Body of pancreas (tissue), 4 donors: ENCODE results near the gene CTSZ. TPM values are rescaled to one million over a fixed set of nuclear protein-coding genes. Genes with fewer than 3 reads are reported as not detected.
"Not testable (repeated sequence)": the region's sequence is repeated elsewhere in the genome, so short reads cannot be mapped to it uniquely, and the experiment has no call there.

Experiments used
- ATAC-seq: fragments of 150-250 bp; one replicate; pipeline ENCODE4 v1.9.1; 2016
- DNase-seq, 4 donors: peaks; one replicate each; pipeline ENCODE4 v3.0.0-alpha.2; 2019
- H3K27ac ChIP-seq, 4 donors: fragments of 200-600 bp; sonication (generic); 1 replicate in 3 of 4; 2 replicates in 1 of 4; pipeline versions ENCODE4 v1.5.1 to v1.6.1; 2016 to 2019; ENCODE audit warnings: mild to moderate bottlenecking in 1 of 4, mixed read lengths in 1 of 4, moderate library complexity in 1 of 4
- H3K27me3 ChIP-seq, 2 donors: fragments of 200-600 bp; sonication (generic); one replicate each; pipeline ENCODE4 v1.6.0; 2016; ENCODE audit warnings: mild to moderate bottlenecking in 1 of 2
- H3K36me3 ChIP-seq, 2 donors: fragments of 200-600 bp; sonication (generic); replicated peaks in 1 of 2; 2 replicates each; pipeline ENCODE4 v1.5.1; 2016; ENCODE audit warnings: low read depth in 2 of 2; ENCODE audit not compliant: insufficient read depth in 1 of 2
- H3K4me1 ChIP-seq: fragments of 200-600 bp; sonication (generic); one replicate; pipeline ENCODE4 v1.6.0; 2016
- H3K4me3 ChIP-seq, 2 donors: fragments of 200-600 bp; sonication (generic); 1 replicate in 1 of 2; 2 replicates in 1 of 2; pipeline ENCODE4 v1.5.1; 2016 to 2019
- H3K9me3 ChIP-seq, 3 donors: fragments of 200-600 bp; sonication (generic); 1 replicate in 2 of 3; 2 replicates in 1 of 3; pipeline ENCODE4 v1.5.1; 2016
- CTCF ChIP-seq, 7 experiments: fragments of 450-650 bp in 4 of 7; fragments of 200-600 bp in 3 of 7; sonication (generic) in 3 of 7; IDR thresholded peaks; one replicate each; pipeline ENCODE4 v1.5.1; 2016 to 2019; ENCODE audit warnings: antibody characterized with exemption in 7 of 7
- POLR2A ChIP-seq, 3 donors: fragments of 450-650 bp; IDR thresholded peaks; one replicate each; pipeline ENCODE4 v1.6.1; 2016; ENCODE audit warnings: antibody characterized with exemption in 3 of 3, mild to moderate bottlenecking in 2 of 3
- WGBS, 2 donors: methylation state at CpG; one replicate each; pipeline ENCODE4 v1.1.5; 2017; 5-methylcytosine and 5-hydroxymethylcytosine counted together
- intact Hi-C: fragments of 100-400 bp; cut with DNase I; formaldehyde crosslinking; loops from one replicate; pipeline ENCODE4 v1.15.1; 2023
- total RNA-seq, 2 donors: library from RNA; depleted of rRNA; stranded (reverse); fragments of >200 nt; gene quantifications; one replicate each; pipeline ENCODE4 v1.1.0, GENCODE V29; 2016

CTSZ gene
- total RNA-seq, 2 donors from 2014 or later: 54.1 to 89.8 TPM

GRCh38 chr20:59013031-59013951, 6.2 kb upstream of the CTSZ start:
- ATAC-seq (no peak), DNase-seq (no peak)
- Histone ChIP-seq H3K27me3 (no peaks in the 10 kb centered on the region), H3K27ac (no peak overlapping the region), H3K36me3 (no peaks in the 10 kb centered on the region), H3K9me3 (no peaks in the 10 kb centered on the region), H3K4me3 (no peak overlapping the region), H3K4me1 (peaks cover 11% of the 10 kb centered on the region)
- 80 to 83% methylated on average over 15 to 17 of the region's 17 CpGs for WGBS, 2 donors
- intact Hi-C loops: no loop called here
- TF ChIP-seq POLR2A (IDR thresholded peaks at IDR 0.05) (no peak), CTCF (IDR thresholded peaks at IDR 0.05) (no peak)

- WGBS, 2 donors: 90 to 95% methylated on average over 3 of the region's 3 CpGs
- H3K27ac ChIP-seq: not testable (repeated sequence)
Measured at GRCh38 chr20:59011874-59012157, 4.8 kb upstream of the CTSZ start.

GRCh38 chr20:59010995-59011873, 4.2 kb upstream of the CTSZ start:
- H3K9me3 ChIP-seq: no peaks in the 10 kb centered on the region
- TF ChIP-seq CTCF (IDR thresholded peaks at IDR 0.05): no peak
- no peak for TF ChIP-seq POLR2A (IDR thresholded peaks at IDR 0.05)
- intact Hi-C loops: no loop called here
- DNase-seq (no peak), ATAC-seq (no peak)
- peak overlapping the region in 2 of 4 donors; percentile 21 to 35 for H3K27ac ChIP-seq
- H3K4me1 ChIP-seq: peaks cover 20% of the 10 kb centered on the region
- no peaks in the 10 kb centered on the region for H3K27me3 ChIP-seq
- 51 to 55% methylated on average over 13 to 17 of the region's 17 CpGs for WGBS, 2 donors
- no peaks in the 10 kb centered on the region for H3K36me3 ChIP-seq
- no peak overlapping the region for H3K4me3 ChIP-seq

More at GRCh38 chr20:59011874-59012157, 4.8 kb upstream of the CTSZ start:
- H3K4me3 ChIP-seq, ATAC-seq, H3K9me3 ChIP-seq, H3K27me3 ChIP-seq, H3K36me3 ChIP-seq, DNase-seq, intact Hi-C loops: not testable (repeated sequence)
- peaks cover 16% of the 10 kb centered on the region for H3K4me1 ChIP-seq

GRCh38 chr20:59010321-59010994, 3.4 kb upstream of the CTSZ start:
- no peaks in the 10 kb centered on the region for H3K36me3 ChIP-seq
- 73 to 76% methylated on average over 5 to 8 of the region's 8 CpGs for WGBS, 2 donors
- no peak overlapping the region for H3K4me3 ChIP-seq
- peaks cover 28% of the 10 kb centered on the region for H3K4me1 ChIP-seq
- DNase-seq (no peak), ATAC-seq (no peak)
- no peaks in the 10 kb centered on the region for H3K27me3 ChIP-seq
- TF ChIP-seq CTCF (IDR thresholded peaks at IDR 0.05): no peak
- no peak for TF ChIP-seq POLR2A (IDR thresholded peaks at IDR 0.05)
- no peaks in the 10 kb centered on the region for H3K9me3 ChIP-seq
- peak overlapping the region in 2 of 4 donors; percentile 21 to 35 for H3K27ac ChIP-seq
- intact Hi-C loops: no loop called here
